Superior temporal gyrus (tissue), 1 donor: ENCODE data around the gene DCBLD1.
"Not testable (repeated sequence)": the region's sequence is repeated elsewhere in the genome, so short reads cannot be mapped to it uniquely, and the experiment has no call there.

Experiments
- DNase-seq: peaks from one replicate; pipeline ENCODE4 v3.0.0-alpha.2; 2016; ENCODE audit errors: extremely low spot score

DCBLD1 gene

DNA sequence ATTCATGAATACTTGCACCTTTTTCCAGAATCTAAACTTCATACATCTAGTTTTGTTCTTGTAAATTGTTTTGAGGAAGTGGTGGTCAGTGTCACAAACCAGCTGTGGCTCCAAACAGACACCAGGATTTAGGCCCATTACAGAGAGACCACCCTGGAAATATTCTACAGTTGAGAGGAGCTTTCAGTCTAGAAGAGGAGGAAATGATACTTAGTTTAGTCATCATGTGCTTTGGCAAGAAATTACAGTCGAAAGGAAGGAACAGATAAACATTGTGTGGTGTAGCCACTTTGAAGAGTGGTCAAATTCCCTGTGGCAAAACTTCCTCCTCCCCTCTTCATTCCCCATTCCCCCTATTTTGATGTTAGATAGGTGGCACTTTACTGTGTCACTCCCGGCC lies 15.7 kb downstream of the DCBLD1 start:
- no peak for DNase-seq

DNA sequence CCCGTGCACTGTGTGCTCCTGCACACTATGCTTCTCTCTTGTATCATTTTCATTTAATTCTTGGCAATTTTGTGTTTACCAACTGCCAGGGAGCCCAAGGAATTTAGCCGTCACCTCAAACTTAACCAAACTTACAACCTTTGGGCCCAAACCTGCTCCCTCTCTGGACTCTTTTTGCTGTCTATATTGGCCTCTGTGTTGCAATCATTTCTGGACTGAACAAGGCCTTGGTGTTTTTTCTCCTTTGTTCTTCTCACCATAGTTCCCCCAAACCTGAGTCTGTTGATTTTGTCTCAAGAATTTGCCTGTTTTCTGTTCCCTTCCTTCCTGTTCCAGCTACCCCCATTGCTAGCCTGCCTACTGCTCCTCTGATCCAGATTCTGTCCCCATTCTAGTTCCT lies 19.2 kb downstream of the DCBLD1 start:
- DNase-seq, result no peak

DNA sequence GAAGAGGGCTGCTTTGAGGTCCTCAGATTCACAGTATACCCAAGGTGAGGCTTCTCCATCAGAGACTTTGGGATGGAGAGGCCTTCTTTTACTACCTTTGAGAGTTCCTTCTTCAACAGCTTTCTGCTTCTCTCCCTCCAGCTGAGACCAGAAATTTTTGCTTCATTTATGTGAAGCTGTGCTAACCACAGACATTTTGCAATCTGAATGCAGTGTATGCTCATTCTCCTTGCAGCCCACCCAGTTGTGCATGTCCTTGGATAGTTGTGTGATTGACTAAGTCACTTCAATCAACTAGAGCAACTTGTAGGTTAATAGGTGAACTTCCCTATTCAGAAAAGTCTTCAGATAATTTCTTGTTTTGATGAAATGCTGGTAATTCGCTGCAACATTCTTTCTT lies 20.1 kb downstream of the DCBLD1 start:
- no peak for DNase-seq

- no peak for DNase-seq
These were observed 20.7 kb downstream of the DCBLD1 start for GRCh38 chr6:117503211-117503610.

GRCh38 chr6:117504478-117505144 lies 22.1 kb downstream of the DCBLD1 start:
- DNase-seq, result no peak

GRCh38 chr6:117505311-117505710 lies 22.8 kb downstream of the DCBLD1 start:
- no peak for DNase-seq

DNA sequence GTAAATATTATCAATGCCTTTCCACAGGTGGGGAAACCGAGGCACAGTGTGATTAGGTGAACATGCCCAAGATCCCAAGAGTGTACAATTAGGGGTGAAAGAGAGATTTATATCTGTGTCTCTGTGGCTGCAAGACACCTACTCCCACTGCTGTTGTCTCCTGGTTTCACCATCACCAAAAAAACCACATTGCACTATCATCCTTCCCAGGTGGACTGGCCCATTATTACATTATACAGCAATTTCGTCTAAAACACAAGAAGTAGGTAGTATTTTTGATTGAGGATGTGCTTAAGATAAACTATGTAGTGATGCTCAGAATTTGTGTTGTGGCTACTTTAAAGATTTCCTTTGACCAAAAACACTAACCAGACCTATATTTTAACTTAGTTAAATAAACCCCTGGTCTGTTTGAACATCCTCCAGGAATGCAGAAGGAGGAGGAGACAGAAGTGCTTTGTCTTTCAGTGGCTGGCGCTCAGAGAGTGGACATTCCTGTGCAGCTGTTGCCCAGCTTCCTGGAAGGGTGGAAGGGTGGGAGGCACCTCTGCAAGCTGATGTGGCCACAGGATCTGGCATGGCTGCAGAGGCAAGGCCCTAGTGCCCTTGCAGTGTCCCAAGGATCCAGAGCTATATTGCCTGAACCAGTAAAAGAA lies 23.8 kb downstream of the DCBLD1 start:
- no peak for DNase-seq

- DNase-seq, result no peak
These were observed 24.4 kb downstream of the DCBLD1 start for GRCh38 chr6:117506907-117507306.

- DNase-seq, result no peak
These were observed 26.0 kb downstream of the DCBLD1 start for GRCh38 chr6:117508450-117508971.

GRCh38 chr6:117509021-117509420 lies 26.5 kb downstream of the DCBLD1 start:
- DNase-seq, result no peak

GRCh38 chr6:117512056-117512828 lies 29.8 kb downstream of the DCBLD1 start:
- no peak for DNase-seq

DNA sequence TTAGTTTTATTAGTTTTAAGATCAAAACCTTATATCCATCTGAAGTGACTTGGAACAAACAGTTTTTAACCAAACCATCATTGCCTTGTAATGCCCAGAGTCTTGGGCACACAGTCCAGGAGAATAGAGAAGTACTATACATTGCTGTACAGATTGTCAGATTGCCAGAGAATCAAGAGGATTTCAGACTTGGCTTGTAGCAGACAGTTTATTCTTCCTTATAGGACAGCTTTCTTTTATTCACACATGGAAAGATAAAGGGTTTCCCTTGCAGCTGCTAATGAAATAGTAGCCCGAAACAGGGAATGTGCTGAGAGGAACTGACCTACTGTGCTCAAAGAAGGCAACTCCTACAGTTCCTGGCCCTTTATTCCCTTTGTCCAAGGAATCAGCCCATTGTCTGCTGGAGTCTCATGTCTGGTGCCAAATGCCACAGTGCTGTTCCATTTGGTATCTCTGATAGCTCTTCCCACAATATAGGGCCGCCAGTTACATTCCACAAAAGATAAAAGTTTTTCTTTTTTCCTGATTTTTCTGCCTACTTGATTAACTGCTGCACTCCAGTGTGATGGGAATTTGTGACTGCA lies 30.6 kb downstream of the DCBLD1 start:
- no peak for DNase-seq

GRCh38 chr6:117513778-117514365 lies 31.4 kb downstream of the DCBLD1 start:
- no peak for DNase-seq

GRCh38 chr6:117514655-117515054 lies 32.2 kb downstream of the DCBLD1 start:
- no peak for DNase-seq

DNA sequence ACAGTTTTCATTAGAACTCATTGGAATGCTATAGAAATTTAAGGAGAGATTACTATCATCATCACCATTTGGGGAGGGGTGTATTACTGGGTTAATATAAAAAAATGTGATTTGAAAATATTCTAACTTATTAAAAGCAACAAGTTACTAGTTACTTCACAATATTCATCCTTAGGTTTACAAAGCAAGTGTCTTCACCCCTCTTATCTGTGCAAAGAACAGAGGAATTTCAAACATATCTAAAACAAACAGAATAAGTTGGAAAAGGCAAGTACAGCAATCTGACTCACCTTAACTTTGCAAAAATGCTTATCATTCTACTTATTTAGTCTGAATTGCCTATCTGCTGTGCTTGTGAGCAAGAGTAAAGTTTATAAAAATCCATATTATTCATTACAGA lies 32.9 kb downstream of the DCBLD1 start:
- no peak for DNase-seq

- not testable (repeated sequence) for DNase-seq
These were observed 35.5 kb downstream of the DCBLD1 start for GRCh38 chr6:117517995-117518394.

GRCh38 chr6:117518870-117519269 lies 36.4 kb downstream of the DCBLD1 start:
- no peak for DNase-seq

- DNase-seq, result no peak
These were observed 38.3 kb downstream of the DCBLD1 start for GRCh38 chr6:117520603-117521395.

DNA sequence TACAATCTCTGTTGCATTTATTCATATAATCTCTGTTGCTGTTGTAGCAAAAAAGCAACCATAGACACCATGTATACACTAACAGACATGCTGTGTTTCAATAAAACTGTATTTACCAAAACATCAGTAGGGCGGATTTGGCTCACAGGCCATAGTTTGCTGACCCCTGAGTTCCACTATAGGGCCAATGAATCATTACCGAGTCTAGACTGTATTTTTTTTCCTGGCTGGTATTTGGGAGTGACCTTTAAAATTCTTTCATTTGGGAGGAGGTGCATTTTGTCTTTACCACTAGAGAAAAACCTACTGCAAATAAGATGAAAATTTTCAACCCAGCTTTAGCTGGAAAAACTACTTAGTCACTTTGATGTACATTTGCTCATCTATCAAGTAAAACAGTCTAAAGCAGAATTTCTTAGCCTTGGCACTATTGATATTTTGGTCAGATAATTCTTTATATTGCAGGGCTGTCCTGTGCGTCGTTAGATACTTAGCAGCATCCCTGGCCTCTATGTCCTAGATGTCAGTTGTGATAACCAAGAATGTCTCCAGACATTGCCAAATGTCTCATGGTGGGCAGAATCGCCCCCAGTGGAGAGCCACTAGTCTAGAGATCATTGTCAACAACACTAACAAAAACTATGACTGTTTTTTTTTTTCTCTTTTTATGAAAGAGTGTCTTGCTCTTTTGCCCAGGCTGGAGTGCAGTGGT lies 39.5 kb downstream of the DCBLD1 start:
- DNase-seq, result no peak

DNA sequence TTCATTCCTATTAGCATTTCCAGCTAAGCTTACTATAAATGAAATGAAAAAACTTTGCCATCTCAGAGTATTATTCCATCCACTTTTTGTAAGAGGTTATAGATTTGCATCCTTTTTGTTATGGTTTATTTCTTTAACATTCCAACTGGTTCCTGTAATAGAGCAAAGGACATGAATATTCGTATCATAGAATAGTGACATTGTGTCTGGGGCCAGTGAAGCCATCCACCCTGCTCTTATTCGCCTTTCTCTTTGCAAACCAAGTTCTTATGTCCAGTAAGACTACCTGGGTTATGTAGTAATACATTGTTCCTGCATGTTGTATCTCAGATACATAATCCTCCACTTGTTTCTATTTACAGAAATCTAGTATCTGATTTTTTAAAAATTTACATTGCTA lies 43.1 kb downstream of the DCBLD1 start:
- no peak for DNase-seq
